Mesenchymal stem cell (in vitro differentiated cells and primary cell): ENCODE data around the gene PCYT1A.

ENCODE experiments used
- DNase-seq: peaks from one replicate; pipeline ENCODE4 v3.0.0-alpha.2; 2013
- H2AFZ ChIP-seq: one replicate; pipeline ENCODE4 v1.6.1; 2013; ENCODE audit warnings: low read depth, mild to moderate bottlenecking, control low read depth, inconsistent platforms, low read length, moderate library complexity
- H2AK5ac ChIP-seq: 2 replicates; pipeline ENCODE4 v1.6.1; 2013; ENCODE audit warnings: low read length, moderate library complexity, mild to moderate bottlenecking, inconsistent platforms; ENCODE audit not compliant: severe bottlenecking
- H2BK120ac ChIP-seq: one replicate; pipeline ENCODE4 v1.6.1; 2013; ENCODE audit warnings: low read depth, mild to moderate bottlenecking, inconsistent platforms, low read length, moderate library complexity
- H2BK12ac ChIP-seq, 2 experiments: one replicate each; pipeline ENCODE4 v1.6.1; 2013; ENCODE audit warnings: inconsistent platforms in 2 of 2, low read length in 2 of 2, mild to moderate bottlenecking in 2 of 2, moderate library complexity in 2 of 2, control low read depth in 1 of 2
- H2BK15ac ChIP-seq: one replicate; pipeline ENCODE4 v1.6.1; 2013; ENCODE audit warnings: mild to moderate bottlenecking, low read depth, inconsistent platforms; ENCODE audit not compliant: poor library complexity, severe bottlenecking
- H2BK5ac ChIP-seq: 2 replicates; pipeline ENCODE4 v1.6.1; 2013; ENCODE audit warnings: low read depth, mild to moderate bottlenecking, low read length, control low read depth, inconsistent platforms; ENCODE audit not compliant: poor library complexity, severe bottlenecking
- H3K14ac ChIP-seq, 2 experiments: one replicate each; pipeline ENCODE4 v1.6.1; 2013; ENCODE audit warnings: inconsistent platforms in 2 of 2, low read length in 2 of 2, control low read depth in 1 of 2, mild to moderate bottlenecking in 1 of 2, moderate library complexity in 1 of 2
- H3K18ac ChIP-seq, 2 experiments: one replicate each; pipeline ENCODE4 v1.6.1; 2013; ENCODE audit warnings: inconsistent platforms in 2 of 2, low read length in 2 of 2, control low read depth in 1 of 2, low read depth in 1 of 2, mild to moderate bottlenecking in 1 of 2
- H3K23ac ChIP-seq, 2 experiments: one replicate each; pipeline ENCODE4 v1.6.1; 2013; ENCODE audit warnings: inconsistent platforms in 2 of 2, low read length in 2 of 2, mild to moderate bottlenecking in 2 of 2, moderate library complexity in 2 of 2, control low read depth in 1 of 2
- H3K27ac ChIP-seq: 2 replicates; pipeline ENCODE4 v1.5.1; 2013; ENCODE audit warnings: mild to moderate bottlenecking, moderate library complexity, low read length, control low read depth, inconsistent platforms; ENCODE audit not compliant: poor library complexity, severe bottlenecking
- H3K27me3 ChIP-seq, 2 experiments: 2 replicates each; pipeline versions ENCODE4 v1.6.1 to v1.7.0; 2013; ENCODE audit warnings: low read length in 2 of 2, mild to moderate bottlenecking in 2 of 2, moderate library complexity in 2 of 2, control low read depth in 1 of 2, inconsistent platforms in 1 of 2; ENCODE audit not compliant: control insufficient read depth in 1 of 2, insufficient read depth in 1 of 2
- H3K36me3 ChIP-seq, 2 experiments: 2 replicates each; pipeline versions ENCODE4 v1.6.1 to v1.7.0; 2013; ENCODE audit warnings: low read length in 2 of 2, control low read depth in 1 of 2, inconsistent platforms in 1 of 2, low read depth in 1 of 2, mild to moderate bottlenecking in 1 of 2; ENCODE audit not compliant: insufficient read depth in 2 of 2, control insufficient read depth in 1 of 2
- H3K4ac ChIP-seq, 2 experiments: one replicate each; pipeline ENCODE4 v1.6.1; 2013; ENCODE audit warnings: inconsistent platforms in 2 of 2, low read length in 2 of 2, mild to moderate bottlenecking in 2 of 2, moderate library complexity in 2 of 2, control low read depth in 1 of 2, low read depth in 1 of 2
- H3K4me1 ChIP-seq: 2 replicates; pipeline ENCODE4 v1.6.1; 2013; ENCODE audit warnings: low read depth, low read length, control low read depth; ENCODE audit not compliant: control insufficient read depth, insufficient read depth
- H3K4me2 ChIP-seq: 2 replicates; pipeline ENCODE4 v1.6.1; 2013; ENCODE audit warnings: low read length, mild to moderate bottlenecking, inconsistent platforms; ENCODE audit not compliant: poor library complexity, severe bottlenecking
- H3K4me3 ChIP-seq, 2 experiments: 2 replicates each; pipeline versions ENCODE4 v1.5.1 to v1.7.0; 2013; ENCODE audit warnings: low read length in 2 of 2, mild to moderate bottlenecking in 2 of 2, control low read depth in 1 of 2, low read depth in 1 of 2; ENCODE audit not compliant: insufficient read depth in 1 of 2
- H3K79me1 ChIP-seq: replicated peaks from 2 replicates; pipeline ENCODE4 v1.6.1; 2013; ENCODE audit warnings: mild to moderate bottlenecking, control low read depth, low read length, inconsistent platforms; ENCODE audit not compliant: poor library complexity, severe bottlenecking
- H3K9ac ChIP-seq: 2 replicates; pipeline ENCODE4 v1.7.0; 2013; ENCODE audit warnings: mild to moderate bottlenecking, low read length, moderate library complexity
- H3K9me3 ChIP-seq: 2 replicates; pipeline ENCODE4 v1.7.0; 2013; ENCODE audit warnings: mild to moderate bottlenecking, low read length; ENCODE audit not compliant: control insufficient read depth
- H4K8ac ChIP-seq: one replicate; pipeline ENCODE4 v1.6.1; 2013; ENCODE audit warnings: inconsistent platforms, mild to moderate bottlenecking, low read length, moderate library complexity
- H4K91ac ChIP-seq: one replicate; pipeline ENCODE4 v1.6.1; 2013; ENCODE audit warnings: mild to moderate bottlenecking, low read length, inconsistent platforms
- WGBS: methylation state at CpG from one replicate; pipeline ENCODE4 v1.1.7; 2013; ENCODE audit warnings: mixed read lengths; 5-methylcytosine and 5-hydroxymethylcytosine counted together

Gene PCYT1A

GRCh38 chr3:196208942-196209695, 78.4 kb downstream of the PCYT1A start:
- H3K9ac ChIP-seq = no peak overlapping the region
- H3K23ac ChIP-seq = no peak overlapping the region
- H3K4ac ChIP-seq = no peak overlapping the region
- no peak overlapping the region for H2BK120ac ChIP-seq
- no peak overlapping the region for H2AK5ac ChIP-seq
- 91% methylated on average over 22 of the region's 24 CpGs for WGBS
- no peak overlapping the region for H3K4me3 ChIP-seq
- H3K79me1 ChIP-seq = no peaks in the 10 kb centered on the region
- no peak overlapping the region for H3K14ac ChIP-seq
- H3K4me2 ChIP-seq = no peak overlapping the region
- no peak overlapping the region for H2AFZ ChIP-seq
- no peak overlapping the region for H3K18ac ChIP-seq
- no peak overlapping the region for H2BK12ac ChIP-seq
- H3K27me3 ChIP-seq = peaks cover 5 to 35% of the 10 kb centered on the region in 2 experiments
- DNase-seq = no peak
- H3K36me3 ChIP-seq = no peaks in the 10 kb centered on the region
- H4K8ac ChIP-seq = no peak overlapping the region
- H2BK5ac ChIP-seq = no peak overlapping the region
- H3K27ac ChIP-seq = no peak overlapping the region
- H4K91ac ChIP-seq = peak overlapping the region; percentile 64
- H2BK15ac ChIP-seq = no peak overlapping the region
- peaks cover 5% of the 10 kb centered on the region for H3K9me3 ChIP-seq
- H3K4me1 ChIP-seq = peaks cover 9% of the 10 kb centered on the region

- Histone ChIP-seq H4K8ac (no peak overlapping the region), H4K91ac (no peak overlapping the region), H3K23ac (no peak overlapping the region), H3K27ac (no peak overlapping the region), H3K79me1 (no peaks in the 10 kb centered on the region), H3K9me3 (peaks cover 5% of the 10 kb centered on the region), H3K27me3 (peaks cover 5 to 39% of the 10 kb centered on the region in 2 experiments), H3K4ac (no peak overlapping the region), H3K36me3 (no peaks in the 10 kb centered on the region), H2AFZ (peak overlapping the region; percentile 47), H3K18ac (no peak overlapping the region), H2BK15ac (no peak overlapping the region), H3K4me3 (peak overlapping the region in 1 of 2 experiments; percentile 41), H2BK5ac (no peak overlapping the region), H2BK12ac (no peak overlapping the region), H3K14ac (no peak overlapping the region), H3K9ac (no peak overlapping the region), H3K4me1 (peaks cover 12% of the 10 kb centered on the region), H2AK5ac (no peak overlapping the region), H3K4me2 (peak overlapping the region; percentile 73), H2BK120ac (no peak overlapping the region)
- DNase-seq = peak; percentile 42
- WGBS = 45% methylated on average over 45 of the region's 49 CpGs
Observed at GRCh38 chr3:196207833-196208607, 79.5 kb downstream of the PCYT1A start.

- Histone ChIP-seq H4K8ac (no peak overlapping the region), H3K4ac (no peak overlapping the region), H3K79me1 (no peaks in the 10 kb centered on the region), H4K91ac (no peak overlapping the region), H2BK5ac (no peak overlapping the region), H2BK120ac (no peak overlapping the region), H3K23ac (no peak overlapping the region), H3K36me3 (no peaks in the 10 kb centered on the region), H3K4me1 (peaks cover 12% of the 10 kb centered on the region), H3K9ac (no peak overlapping the region), H2AFZ (peak overlapping the region; percentile 90), H2BK12ac (no peak overlapping the region), H3K27ac (no peak overlapping the region), H3K14ac (no peak overlapping the region), H3K18ac (peak overlapping the region in 1 of 2 experiments; percentile 79), H2AK5ac (no peak overlapping the region), H3K27me3 (peaks cover 5 to 39% of the 10 kb centered on the region in 2 experiments), H3K4me3 (peak overlapping the region; percentile 52 to 58), H3K4me2 (peak overlapping the region; percentile 80), H2BK15ac (no peak overlapping the region), H3K9me3 (peaks cover 5% of the 10 kb centered on the region)
- DNase-seq = no peak
- 41% methylated on average over 20 of the region's 70 CpGs for WGBS
Observed at GRCh38 chr3:196207159-196207832, 80.2 kb downstream of the PCYT1A start.
